HEK293 (cell line): ENCODE measurements around the gene HM13.
A peak's percentile ranks its signal among the peaks of the same experiment; 100 is the strongest.

Experiments used
- HOXD13 ChIP-seq: sonication (generic); formaldehyde crosslinking; IDR thresholded peaks from 2 replicates; pipeline ENCODE4 v1.8.0; 2022; ENCODE audit warnings: missing genetic modification reagents, borderline replicate concordance
- KLF8 ChIP-seq: fragments of 450-650 bp; formaldehyde crosslinking; IDR thresholded peaks from 2 replicates; pipeline ENCODE4 v1.5.1; 2016; ENCODE audit warnings: missing biosample characterization, missing genetic modification characterization
- KLF9 ChIP-seq: fragments of 450-650 bp; formaldehyde crosslinking; IDR thresholded peaks from 2 replicates; pipeline ENCODE4 v1.5.1; 2016; ENCODE audit warnings: missing biosample characterization, missing genetic modification characterization, low read depth
- OVOL3 ChIP-seq: fragments of 450-650 bp; formaldehyde crosslinking; IDR thresholded peaks from 2 replicates; pipeline ENCODE4 v1.5.1; 2016; ENCODE audit warnings: missing biosample characterization, missing genetic modification characterization
- SALL2 ChIP-seq: fragments of 450-650 bp; formaldehyde crosslinking; IDR thresholded peaks from 2 replicates; pipeline ENCODE4 v1.5.0; 2017; ENCODE audit warnings: missing biosample characterization, mild to moderate bottlenecking, missing genetic modification characterization, borderline replicate concordance
- SP2 ChIP-seq: fragments of 450-650 bp; formaldehyde crosslinking; IDR thresholded peaks from 2 replicates; pipeline ENCODE4 v1.5.1; 2016; ENCODE audit warnings: missing biosample characterization, missing genetic modification characterization
- ZBTB10 ChIP-seq: fragments of 450-650 bp; formaldehyde crosslinking; IDR thresholded peaks from 2 replicates; pipeline ENCODE4 v1.5.1; 2016; ENCODE audit warnings: missing biosample characterization, missing genetic modification characterization
- ZNF175 ChIP-seq: fragments of 450-650 bp; formaldehyde crosslinking; IDR thresholded peaks from 2 replicates; pipeline ENCODE4 v1.5.1; 2016; ENCODE audit warnings: missing biosample characterization, missing genetic modification characterization
- ZNF324 ChIP-seq: fragments of 450-650 bp; formaldehyde crosslinking; IDR thresholded peaks from 2 replicates; pipeline ENCODE4 v1.5.1; 2016; ENCODE audit warnings: missing biosample characterization, missing genetic modification characterization
- ZNF391 ChIP-seq: fragments of 450-650 bp; formaldehyde crosslinking; IDR thresholded peaks from 2 replicates; pipeline ENCODE4 v1.5.1; 2016; ENCODE audit warnings: low read depth, missing biosample characterization, missing genetic modification characterization, borderline replicate concordance
- ZNF426 ChIP-seq: fragments of 450-650 bp; formaldehyde crosslinking; IDR thresholded peaks from 2 replicates; pipeline ENCODE4 v1.5.1; 2017; ENCODE audit warnings: missing biosample characterization, missing genetic modification characterization, mild to moderate bottlenecking, inconsistent platforms, moderate library complexity
- ZNF449 ChIP-seq: fragments of 450-650 bp; formaldehyde crosslinking; IDR thresholded peaks from 2 replicates; pipeline ENCODE4 v1.5.1; 2017; ENCODE audit warnings: missing biosample characterization, mild to moderate bottlenecking, missing genetic modification characterization, moderate library complexity
- ZNF600 ChIP-seq: fragments of 450-650 bp; formaldehyde crosslinking; IDR thresholded peaks from 2 replicates; pipeline ENCODE4 v1.5.1; 2016; ENCODE audit warnings: missing biosample characterization, missing genetic modification characterization
- ZNF623 ChIP-seq: fragments of 450-650 bp; formaldehyde crosslinking; IDR thresholded peaks from 2 replicates; pipeline ENCODE4 v1.5.1; 2016; ENCODE audit warnings: missing biosample characterization, missing genetic modification characterization
- ZNF629 ChIP-seq: fragments of 450-650 bp; formaldehyde crosslinking; IDR thresholded peaks from 2 replicates; pipeline ENCODE4 v1.5.1; 2017; ENCODE audit warnings: missing biosample characterization, missing genetic modification characterization
- ZNF692 ChIP-seq: fragments of 450-650 bp; formaldehyde crosslinking; IDR thresholded peaks from 2 replicates; pipeline ENCODE4 v1.5.1; 2016; ENCODE audit warnings: missing biosample characterization, missing genetic modification characterization
- TF ChIP-seq, protein P1 (sequence below): fragments of 450-650 bp; formaldehyde crosslinking; IDR thresholded peaks from 2 replicates; pipeline ENCODE4 v1.5.1; 2016; ENCODE audit warnings: missing biosample characterization, missing genetic modification characterization
- TF ChIP-seq, protein P2 (sequence below): fragments of 450-650 bp; formaldehyde crosslinking; optimal IDR thresholded peaks from 2 replicates; pipeline ENCODE3; 2016; ENCODE audit warnings: missing biosample characterization, mild to moderate bottlenecking, missing genetic modification characterization
- TF ChIP-seq, protein P3 (sequence below): fragments of 450-650 bp; formaldehyde crosslinking; IDR thresholded peaks from 2 replicates; pipeline ENCODE4 v1.5.1; 2016; ENCODE audit warnings: missing biosample characterization, missing genetic modification characterization
- TF ChIP-seq, protein P4 (sequence below): IDR thresholded peaks from 2 replicates; pipeline ENCODE4 v1.6.1; 2011; ENCODE audit warnings: mild to moderate bottlenecking, low read depth, low read length, borderline replicate concordance
- TF ChIP-seq, protein P5 (sequence below): fragments of 450-650 bp; formaldehyde crosslinking; IDR thresholded peaks from 2 replicates; pipeline ENCODE4 v1.5.1; 2016; ENCODE audit warnings: missing biosample characterization, missing genetic modification characterization

HM13 gene

DNA sequence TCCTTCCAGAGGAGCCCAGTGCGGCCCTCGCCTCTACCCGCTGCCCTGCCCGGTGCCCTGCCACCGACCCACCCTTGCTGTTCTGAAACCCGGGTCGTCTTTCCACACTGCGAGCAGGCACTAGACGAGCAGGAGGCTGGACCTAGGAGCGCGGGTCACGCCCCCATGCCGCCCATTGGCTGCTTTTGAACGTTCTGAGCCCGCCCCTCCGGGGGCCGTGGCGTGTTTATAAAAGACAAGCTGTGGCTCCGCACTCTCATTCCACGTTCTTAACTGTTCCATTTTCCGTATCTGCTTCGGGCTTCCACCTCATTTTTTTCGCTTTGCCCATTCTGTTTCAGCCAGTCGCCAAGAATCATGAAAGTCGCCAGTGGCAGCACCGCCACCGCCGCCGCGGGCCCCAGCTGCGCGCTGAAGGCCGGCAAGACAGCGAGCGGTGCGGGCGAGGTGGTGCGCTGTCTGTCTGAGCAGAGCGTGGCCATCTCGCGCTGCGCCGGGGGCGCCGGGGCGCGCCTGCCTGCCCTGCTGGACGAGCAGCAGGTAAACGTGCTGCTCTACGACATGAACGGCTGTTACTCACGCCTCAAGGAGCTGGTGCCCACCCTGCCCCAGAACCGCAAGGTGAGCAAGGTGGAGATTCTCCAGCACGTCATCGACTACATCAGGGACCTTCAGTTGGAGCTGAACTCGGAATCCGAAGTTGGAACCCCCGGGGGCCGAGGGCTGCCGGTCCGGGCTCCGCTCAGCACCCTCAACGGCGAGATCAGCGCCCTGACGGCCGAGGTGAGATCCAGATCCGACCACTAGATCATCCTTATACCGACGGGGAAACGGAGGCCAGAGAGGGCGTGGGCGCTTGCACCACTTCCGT lies 91.0 kb downstream of the HM13 start, which contains the start of gene ID1 (continued):
- TF ChIP-seq, protein P1, sequence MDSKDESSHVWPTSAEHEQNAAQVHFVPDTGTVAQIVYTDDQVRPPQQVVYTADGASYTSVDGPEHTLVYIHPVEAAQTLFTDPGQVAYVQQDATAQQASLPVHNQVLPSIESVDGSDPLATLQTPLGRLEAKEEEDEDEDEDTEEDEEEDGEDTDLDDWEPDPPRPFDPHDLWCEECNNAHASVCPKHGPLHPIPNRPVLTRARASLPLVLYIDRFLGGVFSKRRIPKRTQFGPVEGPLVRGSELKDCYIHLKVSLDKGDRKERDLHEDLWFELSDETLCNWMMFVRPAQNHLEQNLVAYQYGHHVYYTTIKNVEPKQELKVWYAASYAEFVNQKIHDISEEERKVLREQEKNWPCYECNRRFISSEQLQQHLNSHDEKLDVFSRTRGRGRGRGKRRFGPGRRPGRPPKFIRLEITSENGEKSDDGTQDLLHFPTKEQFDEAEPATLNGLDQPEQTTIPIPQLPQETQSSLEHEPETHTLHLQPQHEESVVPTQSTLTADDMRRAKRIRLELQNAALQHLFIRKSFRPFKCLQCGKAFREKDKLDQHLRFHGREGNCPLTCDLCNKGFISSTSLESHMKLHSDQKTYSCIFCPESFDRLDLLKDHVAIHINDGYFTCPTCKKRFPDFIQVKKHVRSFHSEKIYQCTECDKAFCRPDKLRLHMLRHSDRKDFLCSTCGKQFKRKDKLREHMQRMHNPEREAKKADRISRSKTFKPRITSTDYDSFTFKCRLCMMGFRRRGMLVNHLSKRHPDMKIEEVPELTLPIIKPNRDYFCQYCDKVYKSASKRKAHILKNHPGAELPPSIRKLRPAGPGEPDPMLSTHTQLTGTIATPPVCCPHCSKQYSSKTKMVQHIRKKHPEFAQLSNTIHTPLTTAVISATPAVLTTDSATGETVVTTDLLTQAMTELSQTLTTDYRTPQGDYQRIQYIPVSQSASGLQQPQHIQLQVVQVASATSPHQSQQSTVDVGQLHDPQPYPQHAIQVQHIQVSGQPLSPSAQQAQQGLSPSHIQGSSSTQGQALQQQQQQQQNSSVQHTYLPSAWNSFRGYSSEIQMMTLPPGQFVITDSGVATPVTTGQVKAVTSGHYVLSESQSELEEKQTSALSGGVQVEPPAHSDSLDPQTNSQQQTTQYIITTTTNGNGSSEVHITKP = peak; percentile 67
- TF ChIP-seq KLF9 (tag by site-specific recombination) = peak; percentile 69; the same call in 1 of the 2 replicates
- TF ChIP-seq, protein P2, sequence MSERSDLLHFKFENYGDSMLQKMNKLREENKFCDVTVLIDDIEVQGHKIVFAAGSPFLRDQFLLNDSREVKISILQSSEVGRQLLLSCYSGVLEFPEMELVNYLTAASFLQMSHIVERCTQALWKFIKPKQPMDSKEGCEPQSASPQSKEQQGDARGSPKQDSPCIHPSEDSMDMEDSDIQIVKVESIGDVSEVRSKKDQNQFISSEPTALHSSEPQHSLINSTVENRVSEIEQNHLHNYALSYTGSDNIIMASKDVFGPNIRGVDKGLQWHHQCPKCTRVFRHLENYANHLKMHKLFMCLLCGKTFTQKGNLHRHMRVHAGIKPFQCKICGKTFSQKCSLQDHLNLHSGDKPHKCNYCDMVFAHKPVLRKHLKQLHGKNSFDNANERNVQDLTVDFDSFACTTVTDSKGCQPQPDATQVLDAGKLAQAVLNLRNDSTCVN = peak; percentile 92
- TF ChIP-seq, protein P3, sequence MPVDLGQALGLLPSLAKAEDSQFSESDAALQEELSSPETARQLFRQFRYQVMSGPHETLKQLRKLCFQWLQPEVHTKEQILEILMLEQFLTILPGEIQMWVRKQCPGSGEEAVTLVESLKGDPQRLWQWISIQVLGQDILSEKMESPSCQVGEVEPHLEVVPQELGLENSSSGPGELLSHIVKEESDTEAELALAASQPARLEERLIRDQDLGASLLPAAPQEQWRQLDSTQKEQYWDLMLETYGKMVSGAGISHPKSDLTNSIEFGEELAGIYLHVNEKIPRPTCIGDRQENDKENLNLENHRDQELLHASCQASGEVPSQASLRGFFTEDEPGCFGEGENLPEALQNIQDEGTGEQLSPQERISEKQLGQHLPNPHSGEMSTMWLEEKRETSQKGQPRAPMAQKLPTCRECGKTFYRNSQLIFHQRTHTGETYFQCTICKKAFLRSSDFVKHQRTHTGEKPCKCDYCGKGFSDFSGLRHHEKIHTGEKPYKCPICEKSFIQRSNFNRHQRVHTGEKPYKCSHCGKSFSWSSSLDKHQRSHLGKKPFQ = no peak
- TF ChIP-seq, protein P4, sequence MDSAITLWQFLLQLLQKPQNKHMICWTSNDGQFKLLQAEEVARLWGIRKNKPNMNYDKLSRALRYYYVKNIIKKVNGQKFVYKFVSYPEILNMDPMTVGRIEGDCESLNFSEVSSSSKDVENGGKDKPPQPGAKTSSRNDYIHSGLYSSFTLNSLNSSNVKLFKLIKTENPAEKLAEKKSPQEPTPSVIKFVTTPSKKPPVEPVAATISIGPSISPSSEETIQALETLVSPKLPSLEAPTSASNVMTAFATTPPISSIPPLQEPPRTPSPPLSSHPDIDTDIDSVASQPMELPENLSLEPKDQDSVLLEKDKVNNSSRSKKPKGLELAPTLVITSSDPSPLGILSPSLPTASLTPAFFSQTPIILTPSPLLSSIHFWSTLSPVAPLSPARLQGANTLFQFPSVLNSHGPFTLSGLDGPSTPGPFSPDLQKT = no peak
- TF ChIP-seq, protein P5, sequence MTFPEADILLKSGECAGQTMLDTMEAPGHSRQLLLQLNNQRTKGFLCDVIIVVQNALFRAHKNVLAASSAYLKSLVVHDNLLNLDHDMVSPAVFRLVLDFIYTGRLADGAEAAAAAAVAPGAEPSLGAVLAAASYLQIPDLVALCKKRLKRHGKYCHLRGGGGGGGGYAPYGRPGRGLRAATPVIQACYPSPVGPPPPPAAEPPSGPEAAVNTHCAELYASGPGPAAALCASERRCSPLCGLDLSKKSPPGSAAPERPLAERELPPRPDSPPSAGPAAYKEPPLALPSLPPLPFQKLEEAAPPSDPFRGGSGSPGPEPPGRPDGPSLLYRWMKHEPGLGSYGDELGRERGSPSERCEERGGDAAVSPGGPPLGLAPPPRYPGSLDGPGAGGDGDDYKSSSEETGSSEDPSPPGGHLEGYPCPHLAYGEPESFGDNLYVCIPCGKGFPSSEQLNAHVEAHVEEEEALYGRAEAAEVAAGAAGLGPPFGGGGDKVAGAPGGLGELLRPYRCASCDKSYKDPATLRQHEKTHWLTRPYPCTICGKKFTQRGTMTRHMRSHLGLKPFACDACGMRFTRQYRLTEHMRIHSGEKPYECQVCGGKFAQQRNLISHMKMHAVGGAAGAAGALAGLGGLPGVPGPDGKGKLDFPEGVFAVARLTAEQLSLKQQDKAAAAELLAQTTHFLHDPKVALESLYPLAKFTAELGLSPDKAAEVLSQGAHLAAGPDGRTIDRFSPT (tag by site-specific recombination) = peak; percentile 83
- no peak for TF ChIP-seq ZNF175 (tag by site-specific recombination)
- TF ChIP-seq SP2 (tag by site-specific recombination) = peak; percentile 88
- no peak for TF ChIP-seq ZNF426 (tag by site-specific recombination)
- TF ChIP-seq ZNF623 (tag by site-specific recombination) = no peak
- TF ChIP-seq ZNF449 (tag by site-specific recombination) = peak; percentile 78
- TF ChIP-seq OVOL3 = no peak
- peak; percentile 52; the same call in 1 of the 2 replicates for TF ChIP-seq ZNF629 (tag by site-specific recombination)
- peak; percentile 94 for TF ChIP-seq ZNF600
- TF ChIP-seq ZNF391 (tag by site-specific recombination) = peak; percentile 14; the same call in 1 of the 2 replicates
- TF ChIP-seq ZNF324 (tag by site-specific recombination) = 0 out of 2 replicates have a peak, but pooled peaks have one; percentile 12
- peak; percentile 36; the same call in 1 of the 2 replicates for TF ChIP-seq HOXD13 (CRISPR knock-in tag)
- TF ChIP-seq KLF8 (tag by site-specific recombination) = peak; percentile 79
- peak; percentile 46; the same call in 1 of the 2 replicates for TF ChIP-seq ZBTB10 (tag by site-specific recombination)
- peak; percentile 80; the same call in 1 of the 2 replicates for TF ChIP-seq ZNF692
- no peak for TF ChIP-seq SALL2
